ENCODE data around the gene DOCK11. TPM values are rescaled to one million over a fixed set of nuclear protein-coding genes. Genes with fewer than 3 reads are reported as not detected.

Gene DOCK11
- total RNA-seq, 4 donors from 2014 or later, result 30.0 to 50.7 (median 35.7) TPM

GRCh38 chrX:118554511-118554910 is 58.9 kb downstream of the DOCK11 start:
- Histone ChIP-seq H3K4me3 (no peak overlapping the region), H3K4me1 (peaks cover 0 to 10% (median 0%) of the 10 kb centered on the region in 4 donors), H3K36me3 (peaks cover 0 to 11% (median 0%) of the 10 kb centered on the region in 3 donors), H3K27me3 (peaks cover 0 to 6% of the 10 kb centered on the region in 2 donors), H3K27ac (no peak overlapping the region), H3K9me3 (no peaks in the 10 kb centered on the region)
- TF ChIP-seq CTCF (IDR thresholded peaks at IDR 0.05) (no peak), POLR2A (IDR thresholded peaks at IDR 0.05) (no peak), EP300 (IDR thresholded peaks at IDR 0.05) (no peak)
- WGBS, 2 donors, result 84 to 88% methylated on average over 2 of the region's 2 CpGs
- DNase-seq (ENCODE audit: low spot score in 2 of 2), result no peak

- no peak for TF ChIP-seq POLR2A (IDR thresholded peaks at IDR 0.05)
- no peak for TF ChIP-seq EP300 (IDR thresholded peaks at IDR 0.05)
- TF ChIP-seq CTCF (IDR thresholded peaks at IDR 0.05), result no peak
- H3K9me3 ChIP-seq, result no peaks in the 10 kb centered on the region
- no peak overlapping the region for H3K4me3 ChIP-seq
- H3K27ac ChIP-seq, result no peak overlapping the region
- H3K27me3 ChIP-seq, result peaks cover 0 to 6% of the 10 kb centered on the region in 2 donors
- peaks cover 0 to 12% (median 0%) of the 10 kb centered on the region in 3 donors for H3K36me3 ChIP-seq
- no peaks in the 10 kb centered on the region for H3K4me1 ChIP-seq
- DNase-seq (ENCODE audit: low spot score in 2 of 2), result no peak
Observed at GRCh38 chrX:118558926-118559325, 63.3 kb downstream of the DOCK11 start.

GRCh38 chrX:118560489-118560888 is 64.9 kb downstream of the DOCK11 start:
- H3K36me3 ChIP-seq, result peaks cover 0 to 12% (median 0%) of the 10 kb centered on the region in 3 donors

GRCh38 chrX:118562582-118563164 is 67.1 kb downstream of the DOCK11 start:
- Histone ChIP-seq H3K27me3 (no peaks in the 10 kb centered on the region), H3K27ac (no peak overlapping the region), H3K9me3 (no peaks in the 10 kb centered on the region), H3K4me3 (no peak overlapping the region), H3K36me3 (peaks cover 0 to 12% (median 0%) of the 10 kb centered on the region in 3 donors), H3K4me1 (no peaks in the 10 kb centered on the region)
- 41 to 45% methylated on average over 4 of the region's 4 CpGs for WGBS, 2 donors
- TF ChIP-seq CTCF (IDR thresholded peaks at IDR 0.05) (no peak), EP300 (IDR thresholded peaks at IDR 0.05) (no peak), POLR2A (IDR thresholded peaks at IDR 0.05) (no peak)
- no peak for DNase-seq (ENCODE audit: low spot score in 2 of 2)

More at GRCh38 chrX:118560489-118560888, 64.9 kb downstream of the DOCK11 start:
- TF ChIP-seq POLR2A (IDR thresholded peaks at IDR 0.05) (no peak), EP300 (IDR thresholded peaks at IDR 0.05) (no peak), CTCF (IDR thresholded peaks at IDR 0.05) (no peak)
- Histone ChIP-seq H3K27ac (no peak overlapping the region), H3K9me3 (no peaks in the 10 kb centered on the region), H3K27me3 (peaks cover 0 to 6% of the 10 kb centered on the region in 2 donors), H3K4me1 (no peaks in the 10 kb centered on the region), H3K4me3 (no peak overlapping the region)
- 22 to 56% methylated on average over 1 of the region's 1 CpG for WGBS, 2 donors
- no peak for DNase-seq (ENCODE audit: low spot score in 2 of 2)

- DNase-seq (ENCODE audit: low spot score in 2 of 2), result no peak
- TF ChIP-seq EP300 (IDR thresholded peaks at IDR 0.05) (no peak), CTCF (IDR thresholded peaks at IDR 0.05) (no peak), POLR2A (IDR thresholded peaks at IDR 0.05) (no peak)
- 64 to 100% methylated on average over 1 of the region's 1 CpG for WGBS, 2 donors
- Histone ChIP-seq H3K4me1 (no peaks in the 10 kb centered on the region), H3K36me3 (peaks cover 0 to 12% (median 0%) of the 10 kb centered on the region in 3 donors), H3K9me3 (no peaks in the 10 kb centered on the region), H3K4me3 (no peak overlapping the region), H3K27ac (no peak overlapping the region), H3K27me3 (no peaks in the 10 kb centered on the region)
Observed at GRCh38 chrX:118564498-118564897, 68.9 kb downstream of the DOCK11 start.
